Muscle of arm (tissue), 12 donors: ENCODE measurements around the gene CACNB3. TPM values are rescaled to one million over a fixed set of nuclear protein-coding genes. Genes with fewer than 3 reads are reported as not detected.

Experiments used
- DNase-seq: peaks from one replicate; pipeline ENCODE4 v3.0.0-alpha.2; 2013
- polyA plus RNA-seq, 12 donors: library from polyadenylated mRNA; unstranded; fragments of 120-200 nt; gene quantifications; one replicate each; pipeline ENCODE4 v1.2.1, GENCODE V29; 2013; ENCODE audit not compliant: insufficient read length in 12 of 12

CACNB3 gene
- polyA plus RNA-seq, 12 donors, result 13.9 to 46.7 (median 16.8) TPM; not detected in 1

DNA sequence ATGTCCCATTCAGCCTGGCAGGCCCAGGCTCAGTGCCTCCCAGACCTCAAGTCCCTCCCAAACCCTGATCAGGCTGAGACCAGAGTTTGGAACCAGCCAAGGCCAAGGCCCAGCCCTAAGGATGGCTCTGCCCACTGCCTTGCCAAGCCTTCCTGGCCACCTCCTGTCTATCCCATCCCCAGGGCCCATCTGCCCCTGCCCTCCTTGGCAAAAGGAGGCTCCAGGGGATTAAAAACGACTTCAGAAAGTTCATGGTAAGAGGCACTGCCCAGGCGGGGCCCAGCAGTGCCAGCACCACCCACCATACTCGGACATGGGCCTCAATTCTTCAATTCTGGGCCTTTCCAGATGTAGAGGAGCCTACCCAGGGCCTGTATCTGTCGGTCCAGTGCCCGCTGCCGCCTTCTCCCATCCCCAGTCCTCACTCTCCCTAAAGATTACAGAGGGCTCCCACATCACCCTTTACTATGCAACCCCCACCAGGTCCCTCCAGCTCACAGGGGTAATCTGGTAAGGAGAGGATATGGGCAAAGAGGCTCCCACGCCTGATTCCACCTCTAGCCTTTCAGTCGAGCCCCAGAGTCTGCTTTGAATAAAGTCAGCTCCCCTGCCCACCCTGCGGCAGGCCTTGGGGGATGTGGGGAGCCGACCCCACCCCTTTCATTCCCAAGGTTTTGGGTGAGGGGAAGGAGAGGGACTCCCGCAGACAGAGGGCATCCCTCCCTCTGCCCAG is 30.3 kb upstream of the CACNB3 start:
- no peak for DNase-seq

DNA sequence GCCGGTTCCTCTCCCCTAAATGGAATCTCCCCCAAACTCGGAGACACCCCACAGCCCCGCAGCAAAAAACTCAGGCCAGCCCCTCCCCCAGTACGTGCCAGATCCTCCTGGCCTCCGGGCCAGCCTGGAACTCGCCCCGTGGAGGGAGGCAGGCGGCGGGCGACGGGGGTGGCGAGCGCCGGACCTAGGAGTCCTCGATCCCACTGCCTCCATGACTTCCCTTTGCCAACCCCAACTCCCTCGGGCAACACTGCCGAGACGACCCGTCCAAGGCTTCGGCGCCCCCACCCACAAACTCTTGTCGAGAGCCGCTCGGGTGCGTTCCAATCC is 29.8 kb upstream of the CACNB3 start:
- DNase-seq, result no peak

DNA sequence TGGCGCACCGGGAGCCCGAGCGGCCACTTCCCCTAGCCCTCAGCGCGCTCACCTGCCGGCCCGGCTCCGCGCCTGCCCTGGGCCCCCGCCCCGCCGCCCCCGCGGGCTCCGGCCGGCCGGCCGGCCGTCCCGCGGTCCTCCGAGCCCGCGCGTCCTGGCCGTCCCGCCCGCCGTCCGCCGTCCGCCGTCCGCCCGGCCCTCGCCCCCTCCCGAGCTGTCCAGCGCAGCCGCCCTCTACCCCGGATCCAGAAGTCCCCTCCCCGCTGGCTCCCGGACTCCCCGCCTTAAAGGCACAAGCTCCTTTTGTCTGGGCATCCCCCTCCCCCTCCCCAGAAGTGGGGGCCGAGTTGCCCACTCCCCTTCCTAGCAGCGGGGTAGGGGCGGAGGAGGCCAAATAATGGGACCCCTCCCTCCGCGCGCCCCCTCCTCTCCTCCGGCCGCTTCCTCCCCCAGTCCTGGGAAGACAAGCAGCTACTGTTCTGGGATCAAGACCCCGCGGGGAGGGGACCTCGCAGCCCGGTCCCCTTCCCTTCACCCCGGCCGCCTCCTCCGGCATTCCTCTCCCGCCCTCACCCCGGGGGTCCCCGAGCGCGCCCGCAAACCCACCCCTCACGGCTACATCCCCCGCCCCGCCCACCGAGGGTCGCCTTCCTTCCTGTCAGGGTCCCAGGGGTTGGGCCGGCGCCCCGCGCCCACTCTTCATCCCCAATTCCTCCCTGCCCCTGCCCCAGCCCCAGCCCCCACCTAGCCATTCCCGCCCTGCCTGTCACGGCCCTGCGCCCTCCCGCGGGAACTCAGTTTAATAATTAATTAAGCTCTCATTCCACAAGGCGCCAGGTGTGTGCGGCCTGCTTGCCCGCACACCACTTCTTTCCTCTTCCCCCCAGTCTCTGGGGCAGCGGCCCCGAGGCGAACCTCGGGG is 29.2 kb upstream of the CACNB3 start, which contains the start of gene ADCY6:
TSS of gene ADCY6 (minus strand) at position 236 of the 922 bp plus-strand sequence. CDS start 5,655 bp downstream, outside the sequence.
- DNase-seq, result peak; percentile 83

DNA sequence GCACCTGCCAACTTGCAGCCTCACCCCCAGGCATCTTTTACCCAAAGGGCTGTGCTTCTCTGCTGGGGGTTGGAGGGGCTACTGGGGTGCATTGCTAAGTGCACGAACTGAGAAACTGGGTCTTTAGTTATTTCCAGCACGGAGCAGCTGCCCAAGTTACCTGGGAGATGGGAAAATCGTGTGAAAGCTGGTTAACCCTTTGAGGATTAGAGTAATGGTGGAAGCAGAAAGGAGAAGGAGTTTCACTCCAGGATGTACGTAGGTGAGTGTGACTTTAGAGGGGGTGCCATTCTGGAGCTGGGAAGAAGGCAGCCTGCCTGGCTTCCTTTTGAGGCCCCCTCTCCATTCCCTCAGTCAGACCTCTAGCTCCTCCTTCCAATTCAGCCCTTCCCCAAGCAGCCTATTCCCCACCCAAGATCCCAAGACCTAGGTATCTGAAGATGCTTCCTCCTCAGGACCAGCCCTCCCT is 28.4 kb upstream of the CACNB3 start:
- no peak for DNase-seq

DNA sequence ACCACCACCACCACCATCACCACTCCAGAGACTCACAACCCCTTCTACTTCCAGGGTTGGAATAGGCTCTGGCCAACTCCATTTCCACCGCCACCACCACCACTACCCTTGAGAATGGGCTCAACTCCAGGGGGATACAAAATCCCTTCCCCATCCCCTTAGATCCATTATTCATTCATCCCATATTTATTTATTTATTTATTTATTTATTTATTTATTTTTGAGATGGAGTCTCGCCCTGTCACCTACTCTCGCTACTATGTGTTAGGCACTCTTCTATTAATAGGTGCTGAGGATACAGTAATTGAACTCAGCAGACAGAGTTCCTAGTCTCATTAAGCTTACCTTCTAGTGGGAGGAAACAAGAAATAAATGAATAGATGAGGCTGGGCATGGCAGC is 24.6 kb upstream of the CACNB3 start:
- no peak for DNase-seq

DNA sequence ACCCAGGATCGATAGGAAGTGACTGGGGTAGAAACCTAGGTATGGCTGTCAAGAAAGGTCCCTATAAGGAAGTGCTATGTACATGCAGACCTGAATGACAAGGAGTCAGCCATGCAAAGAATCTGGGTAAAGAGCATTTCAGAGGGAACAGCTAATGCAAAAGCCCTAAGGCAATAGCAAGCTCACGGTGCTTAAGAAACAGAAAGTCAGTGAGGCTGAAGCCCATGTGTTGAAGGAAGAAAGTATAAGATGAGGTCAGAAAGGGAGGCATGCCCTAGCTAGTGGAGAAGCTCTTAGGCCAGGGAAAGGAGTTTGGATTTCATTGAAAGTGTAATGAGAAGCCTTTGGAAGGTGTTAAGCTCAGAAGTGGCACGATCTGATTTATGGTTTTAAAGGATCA is 23.4 kb upstream of the CACNB3 start:
- no peak for DNase-seq

DNA sequence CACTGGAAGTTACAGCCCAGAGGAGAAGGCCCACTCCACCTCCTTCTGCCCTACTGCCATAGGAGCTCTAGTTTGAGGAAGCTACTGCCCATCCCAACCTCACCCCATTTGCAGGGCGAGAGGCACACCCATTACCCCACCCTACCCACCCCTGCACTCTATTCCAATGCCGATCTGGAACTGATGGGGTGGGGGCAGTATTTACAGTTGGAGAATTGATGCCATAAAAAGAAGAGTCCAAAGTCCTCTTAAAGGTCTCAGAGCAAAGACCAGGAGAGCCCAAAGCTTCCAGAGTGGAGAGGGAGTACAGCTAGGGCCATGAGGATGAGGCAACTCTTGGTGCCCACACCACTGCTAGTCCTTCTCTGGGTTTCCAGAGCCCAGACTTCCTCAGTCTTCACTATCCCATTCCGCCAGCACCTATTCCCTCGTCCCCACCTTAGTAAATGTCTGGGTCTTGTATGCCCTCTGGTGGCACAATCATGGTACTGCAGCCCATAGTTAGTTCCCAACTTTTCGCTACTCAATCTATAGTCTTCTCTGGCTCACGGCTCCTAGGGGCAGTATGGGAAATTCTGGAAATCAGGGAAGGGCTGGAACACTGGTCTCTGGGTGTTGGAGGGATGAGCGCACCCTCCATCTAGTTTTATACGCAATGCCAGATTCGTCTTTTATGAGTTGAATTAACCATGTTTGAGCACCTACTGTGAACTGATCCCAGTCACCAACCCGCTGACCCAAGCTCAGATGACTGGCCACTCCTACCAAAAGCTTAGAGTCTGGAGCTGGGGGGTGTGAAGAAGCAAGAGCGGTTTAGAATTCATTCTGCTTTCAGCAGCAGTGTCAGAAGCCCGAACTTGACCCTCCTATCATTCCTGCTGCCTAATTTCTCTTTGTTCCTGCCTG is 22.5 kb upstream of the CACNB3 start:
- DNase-seq, result peak; percentile 85

DNA sequence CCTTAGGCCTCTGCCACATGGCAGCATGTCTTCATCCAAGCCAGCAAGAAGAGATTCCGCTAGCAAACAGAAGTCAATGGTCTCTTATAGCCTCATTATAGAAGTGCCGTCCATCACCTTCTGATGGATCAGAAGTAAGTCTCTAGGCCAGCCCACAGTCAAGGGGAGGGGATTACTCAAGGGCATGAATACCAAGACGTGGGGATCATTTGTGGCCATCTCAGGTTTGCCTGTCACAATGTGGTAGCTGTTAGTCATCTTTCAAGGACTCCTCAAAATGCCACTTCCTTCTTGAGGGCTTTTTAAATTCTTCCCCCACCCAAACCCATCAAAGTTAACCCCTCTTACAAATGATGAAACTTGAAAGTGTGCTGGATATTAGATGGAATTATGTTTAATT is 21.3 kb upstream of the CACNB3 start:
- no peak for DNase-seq

DNA sequence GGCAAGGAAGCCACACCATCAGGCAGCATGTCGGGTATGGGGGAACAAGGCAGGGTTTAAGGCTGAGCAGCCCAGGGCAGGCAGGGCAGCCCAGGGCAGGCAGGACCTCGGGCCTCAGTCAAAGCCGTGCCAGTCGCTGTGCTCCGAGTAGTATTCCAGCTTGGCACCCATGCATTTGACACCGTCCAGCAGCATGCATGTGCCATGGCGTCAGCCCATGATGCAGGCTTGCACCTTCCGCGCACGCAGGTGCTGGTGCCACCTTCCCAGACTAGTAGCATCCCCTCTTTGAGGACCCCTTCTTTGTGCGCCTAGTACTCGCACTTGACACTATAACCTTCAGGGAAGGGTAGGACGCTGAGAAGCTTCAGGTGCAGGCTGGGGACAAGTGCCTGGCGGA is 17.8 kb upstream of the CACNB3 start:
- DNase-seq, result no peak

DNA sequence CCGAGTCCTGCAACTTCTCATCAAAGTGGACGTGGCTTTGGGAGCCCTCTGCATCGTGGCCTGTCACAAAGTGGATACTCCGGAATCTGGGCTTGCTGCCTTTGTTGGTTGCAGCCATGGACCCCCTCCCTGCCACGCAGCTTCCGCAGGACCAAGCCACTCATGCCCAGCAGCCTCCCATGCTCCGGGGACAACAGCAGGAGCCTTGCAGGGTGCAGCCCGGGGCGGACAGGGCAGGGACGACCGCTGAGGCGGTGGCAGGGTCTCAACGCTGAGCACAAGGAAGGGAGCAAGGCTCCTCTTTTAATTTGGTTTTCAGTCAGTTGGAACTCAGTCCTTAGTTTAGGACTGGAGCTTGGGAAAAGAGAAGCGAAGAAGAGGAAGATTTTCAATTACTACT is 17.3 kb upstream of the CACNB3 start:
- DNase-seq, result no peak

DNA sequence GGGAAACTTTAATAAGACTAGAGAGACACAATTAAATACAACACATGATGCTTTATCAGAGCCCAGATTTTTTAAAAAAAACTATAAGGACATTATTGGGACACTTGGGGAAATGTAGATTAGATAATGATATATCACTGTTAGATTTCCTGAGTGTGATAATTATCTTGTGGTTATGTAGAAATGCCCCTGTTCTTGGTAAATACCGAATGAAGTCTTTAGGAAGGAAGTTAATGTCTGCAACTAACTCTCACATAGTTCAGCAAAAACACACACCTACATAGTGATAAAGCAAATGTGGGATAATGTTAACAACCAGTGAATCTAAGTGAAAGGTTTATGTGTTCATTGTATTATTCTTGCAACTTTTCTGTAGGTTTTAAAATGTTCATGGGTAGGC is 14.6 kb upstream of the CACNB3 start:
- DNase-seq, result no peak

DNA sequence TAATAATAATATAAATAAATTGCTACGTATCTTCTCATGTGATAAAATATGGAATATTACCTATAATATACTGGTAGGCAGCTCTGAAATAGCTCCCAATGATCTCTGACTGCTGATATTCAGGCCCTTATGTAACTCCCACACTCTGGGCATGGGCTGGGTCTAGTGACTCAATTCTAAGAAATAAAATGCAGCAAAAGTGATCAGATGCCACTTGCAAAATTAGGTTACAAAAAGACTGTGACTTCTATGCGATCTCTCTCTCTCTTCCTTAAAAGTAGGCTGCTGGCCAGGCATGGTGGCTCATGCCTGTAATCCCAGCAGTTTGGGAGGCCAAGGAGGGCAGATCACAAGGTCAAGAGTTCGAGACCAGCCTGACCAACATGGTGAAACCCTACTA is 10.3 kb upstream of the CACNB3 start:
- DNase-seq, result no peak

DNA sequence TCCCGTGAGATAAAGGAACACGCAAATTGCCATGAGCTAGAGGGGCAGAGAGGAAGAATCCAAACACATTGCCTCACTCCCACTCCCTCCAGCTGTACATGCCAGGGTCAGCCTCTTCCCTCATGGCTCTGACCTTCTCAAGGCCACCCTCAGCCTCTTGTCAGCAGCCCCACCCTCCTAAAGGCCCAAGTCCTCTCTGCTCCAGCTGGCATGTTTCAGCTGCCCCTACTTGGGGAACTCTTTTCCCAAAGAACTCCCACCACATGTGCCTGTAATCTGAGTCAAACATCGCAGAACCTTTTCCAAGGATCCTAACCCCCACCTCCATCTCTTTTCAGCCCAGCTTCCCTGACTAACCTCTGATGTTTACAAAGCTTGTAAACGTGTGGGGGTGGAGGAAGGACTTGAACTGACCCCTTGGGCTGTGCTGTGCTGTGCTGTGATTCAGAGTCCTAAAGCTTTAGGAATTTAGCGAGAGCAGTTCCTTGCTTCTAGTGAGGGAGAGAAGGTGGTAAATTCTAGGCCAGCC is 7.3 kb upstream of the CACNB3 start:
- DNase-seq, result no peak

DNA sequence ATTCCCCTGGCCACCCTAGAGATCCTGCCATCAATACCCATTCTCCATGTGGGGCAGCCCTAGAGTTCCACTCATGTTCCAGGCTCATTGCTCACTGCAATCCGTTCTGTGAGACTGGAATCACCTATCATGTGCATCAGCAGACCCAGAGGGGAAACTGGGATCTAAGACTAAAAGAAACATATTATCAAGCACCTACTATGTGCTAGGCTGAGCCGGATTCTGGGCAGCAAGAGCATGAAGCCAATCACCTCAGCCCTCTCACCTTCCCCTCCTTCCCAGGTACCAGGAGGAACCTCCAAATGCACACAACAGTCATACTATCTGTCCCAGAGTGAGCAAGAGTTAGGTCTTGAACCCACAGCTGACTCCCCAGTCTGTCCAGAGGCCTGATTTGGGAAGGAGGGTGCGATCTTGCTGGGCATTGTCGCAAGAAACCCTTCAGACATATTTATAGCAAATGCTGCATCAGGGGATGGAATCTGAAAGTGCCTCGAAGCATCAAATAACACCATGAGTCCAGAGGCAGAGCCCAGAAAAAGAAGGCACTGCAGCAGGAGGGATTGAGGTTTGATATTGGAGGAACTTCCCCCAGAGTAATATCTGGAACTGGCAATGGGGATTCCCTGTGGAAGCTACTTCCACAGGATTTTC is 6.7 kb upstream of the CACNB3 start:
- DNase-seq, result no peak

DNA sequence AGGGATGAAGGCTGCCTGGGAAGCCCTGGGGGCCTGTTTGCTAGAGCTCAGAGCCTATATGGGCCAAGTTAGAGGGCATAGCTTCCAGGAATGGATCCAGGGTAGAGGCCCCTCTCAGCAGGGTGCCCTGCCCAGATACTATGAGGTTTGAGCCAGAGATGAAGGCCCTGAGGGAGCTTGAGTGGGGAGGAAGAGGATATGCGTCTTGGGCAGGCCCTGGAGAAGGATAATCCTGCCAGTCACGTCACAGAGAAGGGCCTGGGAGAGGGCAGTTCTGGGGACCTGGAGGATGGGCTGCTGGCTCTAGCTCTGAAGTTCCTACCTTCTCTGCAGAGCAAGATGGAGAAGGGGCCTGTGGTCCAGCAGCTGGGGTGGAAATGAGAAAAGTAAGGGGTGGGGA is 5.9 kb upstream of the CACNB3 start:
- DNase-seq, result no peak

DNA sequence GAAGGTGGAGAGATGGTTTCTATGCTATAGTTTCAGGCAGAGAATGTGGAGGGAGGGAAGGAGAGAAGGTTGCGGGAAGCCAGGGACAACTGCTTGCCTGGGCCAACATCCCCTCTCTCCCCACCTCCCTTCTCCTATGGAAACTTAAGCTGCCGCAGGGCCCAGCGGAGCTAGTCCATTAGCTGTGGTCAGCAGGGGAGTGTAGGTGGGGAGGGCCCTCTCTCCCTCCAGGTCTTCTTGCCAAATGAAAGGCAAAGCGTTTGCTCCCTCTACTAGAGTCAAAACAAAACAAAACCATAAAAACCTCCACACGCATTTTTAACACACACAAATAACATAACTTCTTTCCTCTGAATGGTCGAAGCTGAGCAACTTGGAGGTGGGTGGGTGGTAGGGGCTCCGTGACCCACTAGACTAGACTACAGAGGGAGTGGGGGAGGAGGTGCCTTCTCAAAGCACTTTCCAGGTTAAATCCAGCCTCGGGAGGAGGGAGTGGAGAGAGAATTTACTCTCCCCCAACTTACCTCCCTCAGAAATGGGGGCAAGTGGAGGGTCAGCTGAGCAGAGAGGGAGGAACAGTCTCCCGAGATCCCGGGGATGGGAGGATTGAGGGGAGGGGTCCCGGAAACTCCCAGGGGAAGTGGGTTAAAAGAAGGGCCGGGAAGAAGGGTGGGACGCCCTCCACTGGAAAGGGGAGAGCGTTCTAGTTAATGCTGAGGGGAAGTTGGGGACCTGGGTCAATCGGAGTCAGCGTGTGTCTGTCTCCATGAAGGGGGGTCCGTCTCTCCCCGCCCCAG is 4.6 kb upstream of the CACNB3 start:
- no peak for DNase-seq

DNA sequence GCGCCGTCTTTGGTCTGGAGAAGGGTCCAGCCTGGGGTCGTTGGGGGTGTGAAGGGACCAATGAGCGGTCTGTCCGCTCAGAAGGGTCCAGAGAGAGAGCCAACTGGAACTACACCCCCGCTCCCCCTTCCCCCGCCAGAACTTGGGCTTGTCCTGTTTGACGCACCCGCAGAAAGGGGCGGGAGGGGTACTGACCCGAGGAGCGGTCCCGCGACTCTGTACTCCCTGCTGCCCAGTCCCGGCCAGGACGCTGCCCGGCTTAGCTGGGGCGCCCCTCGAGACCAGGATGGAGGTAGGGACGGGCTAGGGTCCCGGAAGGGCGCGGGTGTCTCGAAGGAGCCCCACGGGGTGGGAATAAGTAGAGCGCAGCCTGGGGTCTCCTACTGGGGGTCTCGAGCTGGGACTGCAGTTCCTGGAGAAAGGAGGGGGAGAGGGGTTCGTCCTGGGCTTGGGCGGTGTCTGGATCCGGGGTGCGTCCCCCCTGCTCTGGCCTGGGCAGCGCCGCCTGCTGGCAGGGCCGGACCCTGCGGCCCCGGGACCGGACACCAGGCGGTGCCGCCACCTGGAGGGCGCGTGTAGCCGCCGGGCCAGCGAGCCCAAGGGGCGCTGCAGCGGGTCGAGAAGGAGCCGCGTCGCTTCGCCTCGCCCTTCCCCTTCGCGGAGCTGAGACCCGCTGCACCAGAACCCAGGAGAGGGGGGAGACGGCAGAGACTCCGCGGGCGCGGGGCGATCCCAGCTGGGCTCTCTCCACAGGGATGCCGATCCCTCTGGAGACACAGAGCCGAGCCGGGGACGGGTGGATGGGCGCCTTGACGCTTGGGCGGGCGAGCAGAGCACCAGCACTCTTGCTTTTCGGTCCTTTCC is 3.8 kb upstream of the CACNB3 start:
- peak; percentile 66 for DNase-seq

DNA sequence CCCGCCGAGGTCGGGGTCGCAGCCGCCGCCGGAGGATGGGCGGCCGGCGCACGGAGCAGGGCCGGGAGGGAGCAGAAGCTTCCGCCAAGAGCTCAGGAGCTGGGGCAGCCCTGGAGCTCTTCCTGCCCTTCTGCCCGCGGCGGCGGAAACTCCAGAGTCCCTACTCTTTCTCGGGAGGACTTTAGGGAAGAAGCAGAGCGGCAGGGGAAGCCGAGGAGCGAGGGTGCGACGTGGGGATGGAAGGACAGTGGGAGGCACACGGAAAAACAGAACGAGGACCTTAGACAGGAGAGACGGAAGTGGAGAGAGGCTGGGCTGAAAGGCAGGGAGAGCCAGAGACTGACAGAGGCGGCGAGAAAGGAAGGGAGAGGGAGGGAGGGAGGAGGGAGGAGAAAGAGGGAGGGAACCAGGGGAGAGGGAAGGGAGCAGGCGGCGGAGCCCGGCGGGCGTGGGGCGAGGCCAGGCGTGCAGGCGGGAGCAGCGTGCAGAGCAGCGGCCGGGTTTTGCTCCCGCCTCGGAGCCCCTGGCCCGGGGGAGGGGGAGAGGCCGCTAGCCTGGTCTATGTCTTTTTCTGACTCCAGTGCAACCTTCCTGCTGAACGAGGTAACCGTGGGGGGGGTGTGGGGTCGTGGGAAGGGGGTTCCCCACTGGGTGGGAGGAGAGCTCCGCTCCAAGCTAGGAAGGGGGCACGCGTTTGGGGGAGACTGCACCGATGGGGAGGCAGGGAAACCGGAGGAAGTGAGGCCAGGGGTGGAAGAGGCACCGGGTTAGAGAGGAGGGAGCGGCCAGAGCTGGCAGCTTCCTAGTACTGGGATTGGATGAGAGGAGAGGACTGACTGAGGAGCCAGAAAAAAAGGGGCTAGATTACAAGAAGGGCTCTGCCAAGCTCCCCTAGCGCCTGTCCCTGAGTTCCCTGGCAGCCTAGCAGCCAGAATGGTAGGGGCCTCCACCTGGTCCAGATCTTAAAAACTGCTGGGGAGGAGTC is 2.9 kb upstream of the CACNB3 start:
- DNase-seq, result peak; percentile 89
